AG10803 (cell line): ENCODE results near the gene NOC2L.
"Not testable (repeated sequence)": the region's sequence is repeated elsewhere in the genome, so short reads cannot be mapped to it uniquely, and the experiment has no call there.

Experiments used
- DNase-seq: peaks from one replicate; pipeline ENCODE4 v3.0.0; 2010; ENCODE audit warnings: low read depth
- H3K4me3 ChIP-seq: 2 replicates; pipeline ENCODE4 v1.5.1; 2011; ENCODE audit warnings: mild to moderate bottlenecking, low read length, control low read depth
- CTCF ChIP-seq: conservative IDR thresholded peaks from 2 replicates; pipeline ENCODE4 v1.5.1; 2011; ENCODE audit warnings: mild to moderate bottlenecking, low read length, control low read depth, inconsistent platforms

The NOC2L gene

DNA sequence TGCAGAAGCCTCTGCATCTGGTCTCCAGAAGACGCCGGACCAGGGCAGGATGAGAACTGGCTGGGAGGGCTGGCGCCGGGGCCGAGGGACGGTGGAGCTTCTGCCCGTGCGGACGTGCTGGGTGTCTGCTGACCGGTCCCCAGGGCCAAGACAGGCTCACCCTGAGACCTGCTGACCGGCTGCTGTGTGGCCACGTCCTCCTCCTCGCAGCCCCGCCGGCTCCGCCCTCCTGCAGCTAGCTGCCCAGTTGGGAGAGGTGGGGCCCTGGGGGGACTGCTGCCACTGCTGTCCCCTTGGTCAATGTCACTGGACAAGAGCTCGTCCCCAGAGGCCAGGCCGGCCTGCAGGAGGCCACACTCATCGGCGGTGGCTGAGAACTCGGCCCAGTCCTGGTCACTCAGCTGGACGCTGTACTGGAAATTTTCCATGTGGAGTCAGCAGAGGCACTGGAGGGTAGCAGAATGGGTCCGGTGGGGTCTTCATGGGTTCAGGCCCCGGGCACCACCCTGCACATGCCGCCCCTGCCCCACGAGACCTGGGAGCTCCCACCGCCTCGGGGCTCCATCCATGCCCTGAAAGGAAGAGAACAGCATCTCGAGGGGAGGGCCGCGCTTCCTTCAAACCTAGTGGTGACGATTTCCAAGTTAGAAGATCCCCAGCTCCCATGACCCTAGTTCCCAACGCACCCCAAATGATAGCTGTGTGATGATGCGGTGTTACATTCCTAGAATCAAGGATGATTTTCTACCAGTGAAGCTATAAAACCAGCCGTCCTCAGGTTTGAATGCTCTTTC lies 21.7 kb upstream of the NOC2L start:
- DNase-seq, result no peak
- no peak overlapping the region for H3K4me3 ChIP-seq
- TF ChIP-seq CTCF, result no peak

DNA sequence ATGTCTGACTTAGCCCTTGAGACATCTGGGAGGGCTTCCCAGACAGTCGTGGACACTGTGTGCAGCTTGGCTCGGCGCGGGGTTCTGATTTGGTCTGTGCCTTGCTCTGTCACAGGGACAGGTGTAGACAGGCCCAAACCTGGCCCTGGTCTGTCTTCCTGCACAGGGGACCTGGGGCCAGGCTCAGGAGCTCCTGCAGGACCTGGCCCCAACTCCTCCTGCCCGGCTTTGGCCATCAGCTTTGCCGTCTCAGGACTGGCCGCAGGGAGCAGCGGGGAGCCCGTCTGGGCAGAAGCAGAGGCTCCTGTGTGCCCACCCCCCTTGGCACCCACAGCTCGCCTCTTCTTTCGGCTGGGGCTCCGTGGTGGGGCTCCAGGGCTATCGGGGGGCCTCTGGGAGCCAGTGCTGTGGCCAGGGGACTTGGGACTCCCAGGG lies 21.1 kb upstream of the NOC2L start:
- H3K4me3 ChIP-seq, result no peak overlapping the region
- DNase-seq, result no peak
- TF ChIP-seq CTCF, result no peak

DNA sequence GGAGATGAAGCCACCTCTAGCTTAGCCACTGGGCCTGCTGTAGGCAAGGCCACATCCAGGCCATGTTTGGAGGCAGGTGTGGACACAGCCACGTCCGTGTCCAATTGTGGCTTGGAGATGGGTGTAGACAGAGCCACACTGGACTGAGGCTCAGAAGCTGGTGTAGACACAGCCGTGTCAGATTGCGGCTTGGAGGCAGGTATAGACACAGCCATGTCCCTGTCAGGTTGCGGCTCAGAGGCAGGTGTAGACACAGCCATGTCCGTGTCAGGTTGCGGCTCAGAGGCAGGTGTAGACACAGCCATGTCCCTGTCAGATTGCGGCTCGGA lies 20.7 kb upstream of the NOC2L start:
- DNase-seq, result no peak
- TF ChIP-seq CTCF, result no peak
- H3K4me3 ChIP-seq, result no peak overlapping the region

DNA sequence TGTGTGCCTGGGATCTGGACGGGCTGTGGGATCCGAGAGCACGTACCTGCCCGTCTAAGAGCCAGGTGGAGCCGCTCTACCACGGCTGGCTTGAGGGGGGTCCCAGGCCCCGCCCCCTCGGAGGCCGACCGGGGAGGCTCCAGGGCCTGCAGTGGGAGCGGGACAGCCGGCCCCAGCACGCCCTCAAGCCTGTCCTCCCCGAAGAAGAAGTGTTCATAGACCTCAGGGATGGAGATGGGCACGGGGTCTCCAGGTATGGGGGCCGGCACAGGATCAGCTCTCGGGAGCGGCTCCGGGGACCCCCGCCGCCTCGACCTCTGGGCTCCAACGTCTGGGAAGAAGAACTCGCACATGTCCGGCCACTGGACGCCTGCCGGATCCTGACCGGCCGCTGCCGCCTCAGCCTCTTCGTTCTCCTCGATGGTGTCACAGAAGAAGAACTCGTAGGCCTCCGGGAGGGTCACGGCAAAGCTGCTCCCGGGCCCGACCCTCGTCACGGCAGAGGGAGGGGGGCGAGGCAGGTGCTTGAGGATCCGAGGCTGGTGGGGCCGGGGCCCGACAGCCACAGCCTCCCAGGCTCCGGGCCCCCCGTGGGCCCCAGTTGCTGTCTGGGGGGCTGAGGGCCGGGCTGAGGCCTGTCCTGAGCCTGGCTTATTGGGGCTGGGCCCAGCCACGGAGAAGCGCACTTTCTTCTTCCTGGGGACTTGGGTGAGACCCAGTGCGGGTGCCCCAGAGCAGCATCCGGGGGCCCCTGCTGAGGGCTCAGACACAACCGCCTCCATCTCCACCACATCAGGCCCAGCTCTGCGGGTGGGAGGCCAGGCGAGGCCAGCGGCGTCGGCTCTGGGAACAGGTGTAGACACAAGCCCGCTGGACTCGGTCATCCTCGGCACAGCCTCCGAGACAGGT lies 20.0 kb upstream of the NOC2L start:
- DNase-seq, result no peak
- H3K4me3 ChIP-seq, result no peak overlapping the region
- TF ChIP-seq CTCF, result no peak

DNA sequence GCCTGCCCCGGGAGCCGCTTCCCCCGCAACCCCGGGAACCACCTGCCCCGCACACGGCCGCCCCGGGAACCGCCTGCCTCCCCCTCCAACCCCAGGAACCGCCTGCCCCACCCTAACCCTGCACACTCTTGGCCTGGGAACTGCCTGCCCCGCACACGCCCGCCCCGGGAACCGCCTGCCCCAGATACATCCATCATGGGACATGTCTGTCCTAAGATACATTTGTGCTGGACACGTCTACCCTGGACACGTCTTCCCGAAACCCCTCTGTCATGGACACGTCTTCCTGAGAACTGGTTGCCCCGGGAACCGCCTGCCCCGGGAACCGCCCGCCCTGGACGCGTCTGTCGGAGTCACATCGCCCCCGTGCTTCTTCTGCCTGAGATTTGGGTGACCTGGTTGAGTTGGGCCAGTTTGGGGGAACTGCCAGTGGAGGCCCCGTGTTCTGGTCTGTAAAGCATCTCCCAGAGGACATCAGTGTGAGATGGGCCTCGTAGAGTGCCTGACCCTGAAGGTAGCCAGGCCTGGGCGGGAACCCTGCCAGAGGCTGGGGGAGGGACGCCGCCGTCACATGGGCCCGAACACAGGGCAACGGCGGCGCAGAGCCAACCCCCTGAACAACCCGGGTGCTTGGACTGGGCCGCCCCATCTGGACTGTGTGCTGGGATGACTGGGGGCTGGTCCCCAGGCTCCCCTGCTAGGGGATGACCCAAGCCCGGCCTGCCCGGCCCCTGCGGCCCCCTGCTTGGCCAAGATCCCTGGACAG lies 19.2 kb upstream of the NOC2L start:
- TF ChIP-seq CTCF, result no peak
- no peak for DNase-seq
- no peak overlapping the region for H3K4me3 ChIP-seq

GRCh38 chr1:976791-977190 lies 17.7 kb upstream of the NOC2L start:
- DNase-seq, H3K4me3 ChIP-seq: not testable (repeated sequence)

DNA sequence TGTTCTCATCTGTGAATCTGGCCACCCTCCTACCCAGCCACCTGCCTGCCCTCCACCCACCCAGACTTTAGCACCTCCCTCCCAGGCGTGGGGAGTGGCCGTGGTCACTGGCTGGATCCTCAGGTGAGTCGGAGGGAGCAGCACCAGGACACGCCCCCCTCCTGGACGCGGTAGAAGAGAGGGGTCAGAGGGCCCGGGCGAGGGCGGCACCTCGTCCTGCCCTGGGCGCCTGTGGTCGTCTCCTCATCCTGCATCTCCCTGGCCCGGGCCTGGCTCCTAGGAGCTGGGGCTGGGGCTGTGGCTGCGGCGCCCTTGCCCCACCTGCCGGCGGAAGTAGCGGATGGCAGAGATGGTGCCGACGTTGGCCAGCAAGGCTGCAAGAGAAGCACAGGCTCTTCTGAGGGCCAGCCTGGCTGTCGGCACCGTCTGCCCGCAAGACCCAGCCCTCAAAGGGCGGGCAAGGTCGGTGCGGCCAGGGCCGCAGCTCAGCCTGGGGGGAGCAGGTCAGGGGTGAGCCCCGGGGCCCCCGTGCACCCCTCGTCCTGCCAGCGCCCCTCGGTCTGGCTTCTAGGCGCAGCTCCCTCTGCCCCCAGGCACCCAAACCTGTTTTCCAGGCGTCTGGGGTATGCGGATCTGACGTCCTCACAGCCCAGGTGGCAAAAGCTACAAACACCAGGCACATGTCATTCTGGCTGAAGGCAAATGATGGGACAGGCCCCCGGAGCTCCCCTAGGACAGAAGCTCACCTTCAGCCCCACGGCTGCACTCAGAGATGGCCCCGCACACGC lies 17.0 kb upstream of the NOC2L start:
- peak; percentile 64 for TF ChIP-seq CTCF
- no peak overlapping the region for H3K4me3 ChIP-seq
- peak; percentile 67 for DNase-seq
